ENCODE measurements around the gene OR4K1. TPM values are rescaled to one million over a fixed set of nuclear protein-coding genes. Genes with fewer than 3 reads are reported as not detected.

OR4K1 gene
- not detected in 2 replicates for total RNA-seq

GRCh38 chr14:19930617-19931016, at the start of gene OR4K1:
OR4K1 (plus strand) TSS chr14:19930917; CDS start chr14:19935667, 4,750 bp downstream.

GRCh38 chr14:19920021-19920657, 10.6 kb upstream of the OR4K1 start, which contains the start of gene OR4K5:
OR4K5 (plus strand) TSS chr14:19920607; CDS start chr14:19920607, 0 bp downstream.

GRCh38 chr14:19975291-19975690, 44.6 kb downstream of the OR4K1 start, which contains the start of gene OR4K15:
OR4K15 (plus strand) TSS chr14:19975591; CDS start chr14:19975591, 0 bp downstream.

Other genes starting within 250 kb of the OR4K1 start
- gene OR11H2, start 217.0 kb upstream of the OR4K1 start, total RNA-seq = not detected in 2 replicates
- not detected in 2 replicates for gene OR4Q3, start 187.3 kb upstream of the OR4K1 start, total RNA-seq
- not detected in 2 replicates for gene OR4M1, start 157.4 kb upstream of the OR4K1 start, total RNA-seq
- gene OR4N2, start 127.1 kb upstream of the OR4K1 start, total RNA-seq = not detected in 2 replicates
- not detected in 2 replicates for gene OR4K2, start 55.8 kb upstream of the OR4K1 start, total RNA-seq
- gene OR4K5, start 10.3 kb upstream of the OR4K1 start, total RNA-seq = not detected in 2 replicates
- not detected in 2 replicates for gene OR4K15, start 44.7 kb downstream of the OR4K1 start, total RNA-seq
- not detected in 2 replicates for gene OR4Q2, start 71.2 kb downstream of the OR4K1 start, total RNA-seq
- not detected in 2 replicates for gene OR4K14, start 88.4 kb downstream of the OR4K1 start, total RNA-seq
- gene OR4K13, start 105.1 kb downstream of the OR4K1 start, total RNA-seq = not detected in 2 replicates
- not detected in 2 replicates for gene OR4L1, start 129.1 kb downstream of the OR4K1 start, total RNA-seq
- not detected in 2 replicates for gene OR4K17, start 179.8 kb downstream of the OR4K1 start, total RNA-seq
- not detected in 2 replicates for gene OR4N5, start 207.9 kb downstream of the OR4K1 start, total RNA-seq